Activated gamma-delta T cell (primary cell): Measurements from ENCODE around the gene CUX1.

Source experiments
- DNase-seq: peaks from one replicate; lab custom pipeline; 2025; lab: John Stamatoyannopoulos, UW

The CUX1 gene

GRCh38 chr7:101957744-101958525 is 140.5 kb downstream of the CUX1 start:
- no peak for DNase-seq

DNA sequence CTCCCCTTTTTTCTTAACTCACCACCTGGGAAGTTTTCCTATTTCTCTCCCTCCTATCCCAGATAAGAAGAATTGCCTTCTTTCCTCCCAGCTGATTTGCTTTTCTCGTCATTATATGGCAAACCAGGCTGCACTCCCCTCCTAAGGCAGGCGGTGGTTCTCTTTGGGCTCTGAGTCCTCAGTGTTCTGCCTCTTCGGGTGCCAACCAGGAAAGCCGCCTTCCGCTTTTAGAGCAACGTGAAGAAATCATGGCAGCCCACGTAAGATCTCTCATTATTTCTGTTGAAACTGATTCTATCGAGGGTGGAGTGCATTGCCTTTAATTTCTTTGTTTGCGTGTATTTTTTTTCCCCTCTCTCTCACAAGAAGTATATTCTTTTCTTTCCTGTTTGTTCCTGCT is 141.9 kb downstream of the CUX1 start:
- DNase-seq: no peak

- DNase-seq: no peak
These were observed 142.4 kb downstream of the CUX1 start for GRCh38 chr7:101959829-101960228.

DNA sequence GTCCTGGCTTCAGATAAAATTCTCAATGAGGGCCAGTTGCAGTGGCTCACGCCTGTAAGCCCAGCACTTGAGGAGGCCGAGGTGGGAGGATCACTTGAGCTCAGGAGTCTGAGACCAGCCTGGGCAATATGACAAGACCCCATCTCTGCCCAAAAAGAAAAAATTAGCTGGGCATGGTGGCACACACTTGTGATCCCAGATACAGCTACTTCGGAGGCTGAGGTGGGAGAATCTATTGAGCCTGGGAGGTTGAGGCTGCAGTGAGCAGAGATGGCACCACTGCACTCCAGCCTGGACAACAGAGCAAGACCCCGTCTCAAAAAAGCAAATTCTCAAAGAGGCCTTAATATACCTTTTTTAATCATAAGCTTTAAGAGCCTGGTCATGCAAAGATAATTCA is 142.9 kb downstream of the CUX1 start:
- no peak for DNase-seq

DNA sequence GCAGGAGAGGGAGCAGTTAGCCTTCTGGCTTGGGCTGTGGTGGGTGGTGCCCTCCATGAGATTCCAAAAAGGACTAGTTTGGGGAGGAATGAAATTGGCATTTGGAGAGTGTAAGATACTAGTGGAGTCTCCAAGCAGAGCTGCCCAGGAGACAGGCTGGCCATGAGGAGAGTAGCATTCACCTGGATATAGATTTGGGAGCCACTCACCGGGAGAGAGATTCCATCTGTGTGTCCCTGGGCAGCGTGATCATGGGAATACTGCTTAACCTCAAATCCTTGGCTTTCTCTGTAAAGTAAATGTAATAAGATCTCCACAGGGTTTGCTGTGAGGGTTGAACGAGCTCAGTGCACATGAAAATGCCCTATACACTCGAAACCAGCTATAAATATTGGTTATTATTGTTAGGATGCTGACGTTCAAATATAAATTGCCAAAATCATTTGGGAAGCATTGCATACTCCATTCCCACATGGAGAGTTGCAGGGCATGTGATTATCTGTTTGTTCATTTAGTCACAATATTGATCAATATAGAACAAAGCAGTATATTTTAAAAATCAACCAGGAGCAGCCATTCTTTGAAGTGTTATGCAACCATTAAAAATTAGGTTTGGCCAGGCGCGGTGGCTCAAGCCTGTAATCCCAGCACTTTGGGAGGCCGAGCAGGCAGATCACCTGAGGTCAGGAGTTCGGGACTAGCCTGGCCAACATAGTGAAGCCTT is 143.7 kb downstream of the CUX1 start:
- no peak for DNase-seq

DNA sequence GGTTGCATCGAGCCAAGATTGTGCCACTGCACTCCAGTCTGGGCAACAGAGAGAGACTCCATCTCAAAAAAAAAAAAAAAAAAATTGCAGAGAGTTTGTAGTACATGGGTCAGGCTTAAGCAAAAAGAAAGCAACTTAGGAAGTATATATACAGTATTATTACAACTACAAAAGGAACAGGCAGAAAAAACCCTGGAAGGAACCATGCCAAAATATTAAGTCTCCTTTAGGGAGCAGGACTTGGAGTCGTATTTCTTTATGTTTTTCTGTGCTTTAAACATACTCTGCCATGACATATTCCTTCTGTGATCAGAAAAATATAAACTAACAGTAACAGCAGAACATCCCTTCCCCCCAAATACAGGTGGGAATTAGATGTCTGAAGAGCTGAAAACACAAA is 144.4 kb downstream of the CUX1 start:
- no peak for DNase-seq

DNA sequence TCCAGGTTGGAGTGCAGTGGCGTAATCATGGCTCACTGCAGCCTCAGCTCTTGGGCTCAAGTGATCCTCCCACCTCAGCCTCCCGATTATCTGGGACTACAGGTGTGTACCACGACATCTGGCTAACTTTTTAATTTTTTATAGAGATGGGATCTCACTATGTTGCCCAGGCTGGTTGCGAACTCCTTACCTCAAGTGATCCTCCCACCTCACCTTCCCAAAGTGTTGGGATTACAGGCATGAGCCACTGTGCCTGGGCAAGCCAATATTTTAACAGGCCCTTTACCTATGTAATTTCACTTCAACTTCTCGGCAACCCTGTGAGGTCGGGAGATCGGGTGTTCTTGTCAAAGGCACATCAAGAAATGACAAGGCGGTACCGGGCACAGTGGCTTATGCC is 146.3 kb downstream of the CUX1 start:
- DNase-seq: no peak

DNA sequence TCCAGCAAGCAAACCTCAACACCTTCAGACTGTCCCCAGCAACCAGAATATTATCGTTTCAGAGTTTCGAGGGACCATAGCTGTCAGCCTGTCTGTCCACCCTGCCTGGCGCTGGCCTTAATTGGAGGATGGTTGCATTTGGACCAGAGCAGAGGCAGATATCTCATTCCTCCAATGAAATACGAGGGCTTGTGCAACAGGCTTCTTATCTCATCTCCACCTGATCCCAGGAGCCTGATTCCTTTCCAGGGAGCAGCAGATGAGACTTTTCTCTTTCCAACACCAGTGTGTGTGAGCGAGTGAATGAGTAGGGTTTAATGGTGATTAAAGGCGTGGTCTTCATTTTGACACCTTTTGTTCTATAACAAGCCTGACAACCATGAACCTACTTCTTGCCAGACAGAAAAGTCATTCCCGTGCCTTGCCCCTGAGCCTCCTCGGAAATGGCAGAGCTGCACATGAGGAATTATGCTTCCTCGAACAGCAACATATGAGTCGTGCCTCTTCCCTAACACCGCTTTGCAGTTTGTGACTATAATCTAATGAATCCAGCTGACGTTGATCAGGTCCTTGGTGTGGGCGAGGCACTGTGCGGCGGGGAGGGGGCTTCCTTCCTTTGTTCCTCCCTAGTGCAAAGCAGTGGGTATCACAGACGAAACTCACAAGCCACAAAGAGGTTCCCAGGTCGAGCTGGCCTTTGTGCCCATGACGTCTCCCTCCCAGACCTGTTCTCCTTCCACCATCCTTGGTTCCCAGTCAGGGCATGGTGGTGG is 147.4 kb downstream of the CUX1 start:
- no peak for DNase-seq

DNA sequence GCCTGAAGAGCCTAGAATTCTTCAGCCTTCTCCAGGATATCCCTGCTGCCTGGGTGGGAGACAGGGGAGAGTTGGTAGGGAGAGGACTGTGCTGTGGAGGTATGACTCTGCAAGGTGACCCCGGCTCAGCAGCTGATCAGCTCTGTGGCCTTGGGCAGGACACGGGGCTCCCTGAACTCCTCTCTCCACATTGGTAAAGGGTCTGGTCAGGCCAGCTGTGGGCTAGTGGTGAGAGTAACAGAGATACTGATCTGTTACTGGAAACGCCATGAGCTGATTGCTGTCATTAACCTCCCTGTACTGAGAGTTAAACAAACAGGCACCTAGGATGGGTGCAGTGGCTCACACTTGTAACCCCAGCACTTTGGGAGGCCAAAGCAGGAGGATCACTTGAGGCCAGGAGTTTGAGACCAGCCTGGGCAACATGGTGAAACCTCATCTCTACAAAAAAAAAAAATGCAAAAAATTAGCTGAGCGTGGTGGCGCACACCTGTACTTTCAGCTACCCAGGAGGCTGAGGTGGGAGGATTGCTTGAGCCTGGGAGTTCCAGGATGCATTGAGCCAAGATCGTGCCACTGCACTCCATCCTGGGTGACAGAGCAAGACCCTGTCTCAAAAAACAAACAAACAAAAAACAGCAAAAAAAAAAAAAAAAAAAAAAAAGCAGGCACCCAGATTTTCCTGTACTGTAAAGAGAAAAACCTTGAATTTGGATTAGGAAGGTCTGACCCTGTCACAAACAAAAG is 151.5 kb downstream of the CUX1 start:
- no peak for DNase-seq

DNA sequence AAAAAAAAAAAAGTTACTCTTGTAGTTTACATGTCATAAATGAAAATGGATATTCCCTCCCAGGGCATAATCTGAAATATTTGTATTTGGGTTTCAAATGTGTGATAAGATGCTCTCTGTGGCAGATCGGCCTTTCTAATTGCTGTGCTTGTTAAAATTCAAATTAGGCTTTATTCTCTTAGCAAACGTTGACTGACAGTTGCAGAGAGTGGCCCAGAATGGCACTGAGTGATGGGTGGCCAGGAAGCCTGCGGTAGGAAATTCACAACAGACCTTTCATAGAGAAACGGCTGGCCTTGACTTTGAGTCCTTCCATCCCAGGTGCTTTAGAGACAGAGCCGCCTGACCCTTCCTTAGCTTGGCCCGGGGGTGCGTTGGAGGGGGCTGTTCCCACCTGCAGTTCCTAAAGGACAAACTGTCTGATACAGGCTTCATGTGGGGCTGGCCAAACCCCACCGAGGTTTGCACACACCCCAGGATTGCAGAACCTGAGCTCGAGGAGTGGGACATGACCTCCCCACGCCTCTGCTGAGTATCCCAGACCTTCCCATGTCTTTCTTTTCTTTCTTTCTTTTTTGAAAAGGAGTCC is 152.7 kb downstream of the CUX1 start:
- DNase-seq: no peak

DNA sequence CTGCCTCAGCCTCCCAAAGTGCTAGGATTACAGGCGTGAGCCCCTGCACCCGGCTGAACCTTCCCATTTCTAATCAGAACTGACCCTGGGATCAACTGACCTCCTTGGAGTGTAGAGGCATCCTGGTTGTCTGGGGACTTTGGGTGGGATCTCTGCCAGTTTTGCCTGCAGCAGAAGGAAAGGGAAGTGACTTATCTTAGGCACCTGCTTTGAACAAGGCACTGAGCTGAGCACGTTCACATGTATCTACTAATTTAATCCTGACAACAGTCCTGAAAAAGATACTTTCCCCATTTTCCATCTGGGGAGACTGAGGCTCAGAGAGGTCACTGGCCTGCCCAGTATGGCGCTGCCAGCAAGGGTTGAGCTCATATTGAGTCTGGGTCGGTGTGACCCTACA is 153.4 kb downstream of the CUX1 start:
- no peak for DNase-seq

GRCh38 chr7:101971457-101971856 is 154.0 kb downstream of the CUX1 start:
- no peak for DNase-seq

DNA sequence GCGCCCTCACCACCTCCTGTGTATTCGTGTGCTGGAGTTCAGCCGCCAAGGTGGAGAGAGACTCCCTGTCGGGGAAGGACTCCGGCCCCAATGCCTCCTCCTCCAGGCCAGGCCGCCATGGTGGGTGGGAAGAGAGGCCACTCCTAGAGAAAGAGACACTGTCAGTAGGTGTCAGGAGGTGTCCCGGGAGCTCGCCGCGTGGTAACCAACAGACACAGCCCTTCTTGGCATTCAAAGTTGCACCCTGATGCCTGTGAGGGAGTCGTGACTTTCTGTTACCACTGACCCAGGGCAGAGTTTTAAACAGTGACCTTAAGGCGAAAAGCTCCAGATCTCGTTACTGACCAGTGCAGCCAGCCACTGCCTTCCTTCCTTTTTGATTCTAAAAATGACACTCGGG is 155.2 kb downstream of the CUX1 start:
- DNase-seq: no peak

DNA sequence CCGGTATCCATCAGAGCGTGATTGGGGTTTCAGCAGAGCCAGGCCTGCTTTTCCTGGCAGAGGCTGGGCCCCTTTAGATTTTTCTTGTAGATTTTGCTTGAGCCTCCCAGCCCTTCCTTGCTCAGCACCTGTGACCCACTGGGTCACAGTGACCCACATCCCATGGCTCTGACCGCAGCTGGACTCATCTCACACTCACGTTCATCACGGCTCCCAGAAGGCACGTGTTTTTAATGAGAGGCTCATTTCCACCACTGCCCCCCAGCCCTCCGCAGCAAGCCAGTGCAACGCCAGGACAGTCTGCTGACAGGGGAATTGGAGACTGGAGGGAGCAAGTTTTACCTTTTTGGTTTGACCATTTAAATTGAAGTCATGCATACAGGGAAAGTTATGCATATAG is 155.7 kb downstream of the CUX1 start:
- DNase-seq: no peak

DNA sequence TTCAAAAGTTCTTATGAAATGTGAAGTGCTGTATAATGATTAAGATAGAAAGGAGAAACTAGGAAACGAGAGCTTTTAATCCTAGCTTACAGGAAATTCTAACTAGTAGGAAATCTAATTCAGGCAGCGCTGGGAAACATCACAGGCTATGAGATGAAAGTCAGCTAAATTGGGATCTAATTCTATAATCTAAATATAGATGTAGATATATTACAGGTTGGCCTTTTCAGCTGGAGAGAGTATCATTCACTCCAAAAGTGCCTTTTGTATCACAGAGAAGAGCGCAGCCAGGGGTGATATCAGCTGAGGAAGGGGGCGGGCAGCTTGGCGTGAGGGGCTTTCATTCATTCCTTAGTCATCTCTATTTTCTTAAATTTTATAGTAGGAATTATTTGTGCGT is 157.0 kb downstream of the CUX1 start:
- no peak for DNase-seq

DNA sequence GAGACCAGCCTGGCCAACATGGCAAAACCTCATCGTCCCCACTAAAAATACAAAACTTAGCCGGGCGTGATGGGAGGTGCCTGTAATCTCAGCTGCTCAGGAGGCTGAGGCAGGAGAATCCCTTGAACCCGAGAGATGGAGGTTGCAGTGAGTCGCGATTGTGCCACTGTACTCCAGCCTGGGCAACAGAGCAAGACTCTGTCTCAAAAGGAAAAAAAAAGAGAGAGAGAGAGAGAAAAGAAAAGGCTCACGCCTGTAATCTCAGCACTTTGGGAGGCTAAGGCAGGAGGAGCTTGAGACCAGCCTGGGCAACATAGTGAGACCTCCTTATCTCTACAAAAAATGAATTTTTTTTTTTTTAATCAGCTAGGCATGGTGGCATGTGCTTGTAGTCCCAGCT is 157.6 kb downstream of the CUX1 start:
- DNase-seq: no peak

- no peak for DNase-seq
These were observed 159.0 kb downstream of the CUX1 start for GRCh38 chr7:101976411-101976810.

DNA sequence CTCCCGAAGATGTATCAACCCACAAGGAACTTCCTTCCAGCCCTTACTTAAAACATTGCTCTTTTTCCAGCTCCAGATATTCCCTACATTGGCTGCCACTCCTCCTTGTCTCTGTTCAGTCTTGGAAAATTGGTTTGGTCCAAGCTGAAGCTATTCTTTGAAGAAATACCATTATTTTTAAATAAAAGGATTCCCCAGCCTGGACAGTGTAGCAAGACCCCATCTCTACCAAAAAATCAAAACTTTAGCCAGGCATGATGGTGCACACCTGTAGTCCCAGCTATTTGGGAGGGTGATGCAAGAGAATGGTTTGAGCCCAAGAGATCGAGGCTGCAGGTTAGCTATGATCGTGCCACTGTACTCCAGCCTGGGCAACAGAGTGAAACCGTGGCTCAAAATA is 159.8 kb downstream of the CUX1 start:
- no peak for DNase-seq

DNA sequence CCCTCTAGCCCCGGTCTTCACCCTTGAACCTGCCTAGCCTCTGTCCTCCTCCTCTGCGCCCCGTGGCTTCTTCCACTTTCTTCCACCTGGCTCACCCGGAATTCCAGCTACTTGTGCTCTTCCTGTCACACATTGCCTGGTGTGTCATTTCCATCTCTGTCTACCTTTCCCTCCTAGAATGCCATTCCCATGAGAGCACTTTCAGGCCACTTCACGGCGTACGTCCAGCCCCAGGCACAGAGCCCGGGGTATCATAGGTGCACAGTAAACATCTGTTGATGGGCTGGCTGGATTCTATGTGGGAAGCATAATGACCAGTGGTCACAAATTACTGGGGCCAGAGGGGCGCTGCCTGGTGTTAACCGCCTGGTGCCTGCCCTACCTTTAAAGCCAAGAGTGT is 161.3 kb downstream of the CUX1 start:
- DNase-seq: no peak

DNA sequence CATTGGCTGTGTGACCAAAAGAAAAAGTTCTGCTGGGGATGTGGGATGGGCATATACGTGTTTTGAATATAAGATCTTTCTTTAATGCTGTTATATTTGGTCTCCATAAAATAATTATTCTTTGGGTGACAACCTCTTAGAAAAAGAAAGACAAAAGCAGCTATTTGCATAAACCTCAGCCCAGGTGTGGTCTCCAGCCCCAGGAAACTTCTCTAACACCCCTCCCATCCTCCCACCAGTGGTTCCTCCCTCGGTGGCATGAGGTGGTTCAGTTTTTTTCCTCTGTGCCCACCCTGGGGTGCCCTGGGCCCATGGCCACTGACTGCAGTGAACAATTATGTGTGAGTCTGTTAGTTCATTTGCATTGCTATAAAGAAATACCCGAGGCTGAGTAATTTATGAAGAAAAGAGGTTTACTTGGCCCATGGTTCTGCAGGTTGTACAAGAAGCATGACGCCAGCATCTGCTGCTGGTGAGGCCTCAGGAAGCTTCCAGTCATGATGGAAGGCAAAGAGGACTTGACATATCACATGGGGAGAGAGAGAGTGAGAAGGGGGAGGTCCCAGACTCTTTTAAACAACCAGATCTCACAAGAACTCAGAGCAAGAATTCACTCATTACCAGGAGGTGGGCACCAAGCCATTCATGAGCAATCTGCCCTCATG is 165.9 kb downstream of the CUX1 start:
- DNase-seq: no peak
